Measurements from ENCODE around the gene HYOU1.

HYOU1 gene

GRCh38 chr11:119025978-119026766, 30.8 kb downstream of the HYOU1 start:
- H3K4me3 ChIP-seq, result no peak overlapping the region
- no peak overlapping the region for H3K4me2 ChIP-seq
- H3K9me3 ChIP-seq (replicated peaks in 1 of 11), result no peaks in the 10 kb centered on the region
- peak overlapping the region in 1 of 11 experiments; percentile 50; a peak in 2 of 22 replicates for H3K9ac ChIP-seq
- peaks cover 30 to 66% (median 41%) of the 10 kb centered on the region in 10 experiments for H3K4me1 ChIP-seq
- no peak for TF ChIP-seq Cebpa-rat (IDR thresholded peaks at IDR 0.05)
- H4K20me1 ChIP-seq, result peaks cover 0 to 40% (median 16%) of the 10 kb centered on the region in 11 experiments; a peak in 14 of 22 replicates
- H3K36me3 ChIP-seq, result peaks cover 57 to 79% (median 70%) of the 10 kb centered on the region in 11 experiments
- H3K27ac ChIP-seq, result no peak overlapping the region; a peak in 2 of 22 replicates
- no peaks in the 10 kb centered on the region for H3K27me3 ChIP-seq

- Histone ChIP-seq H3K27ac (no peak overlapping the region; a peak in 1 of 22 replicates), H3K27me3 (no peaks in the 10 kb centered on the region), H3K9me3 (replicated peaks in 1 of 11) (no peaks in the 10 kb centered on the region), H3K4me1 (peaks cover 36 to 72% (median 46%) of the 10 kb centered on the region in 10 experiments), H4K20me1 (peaks cover 3 to 41% (median 20%) of the 10 kb centered on the region in 11 experiments; a peak in 17 of 22 replicates), H3K4me2 (no peak overlapping the region), H3K9ac (peak overlapping the region in 1 of 11 experiments; percentile 31; a peak in 1 of 22 replicates), H3K4me3 (no peak overlapping the region), H3K36me3 (peaks cover 60 to 85% (median 75%) of the 10 kb centered on the region in 11 experiments)
- no peak for TF ChIP-seq Cebpa-rat (IDR thresholded peaks at IDR 0.05)
Measured at GRCh38 chr11:119025541-119025940, 31.5 kb downstream of the HYOU1 start.

- Histone ChIP-seq H3K4me1 (peaks cover 40 to 76% (median 49%) of the 10 kb centered on the region in 10 experiments), H3K4me3 (no peak overlapping the region), H3K9ac (0 out of 22 replicates have a peak overlapping the region, but pooled peaks of 1 of the 11 experiments have one; percentile 31), H3K4me2 (0 out of 22 replicates have a peak overlapping the region, but pooled peaks of 1 of the 11 experiments have one; percentile 24), H4K20me1 (peaks cover 4 to 46% (median 25%) of the 10 kb centered on the region in 11 experiments; a peak in 18 of 22 replicates), H3K27me3 (no peaks in the 10 kb centered on the region), H3K27ac (no peak overlapping the region), H3K36me3 (peaks cover 60 to 90% (median 80%) of the 10 kb centered on the region in 11 experiments), H3K9me3 (replicated peaks in 1 of 11) (no peaks in the 10 kb centered on the region)
- TF ChIP-seq Cebpa-rat (IDR thresholded peaks at IDR 0.05), result no peak
Measured at GRCh38 chr11:119025099-119025473, 31.9 kb downstream of the HYOU1 start.

- Histone ChIP-seq H4K20me1 (peaks cover 4 to 50% (median 30%) of the 10 kb centered on the region in 11 experiments; a peak in 18 of 22 replicates), H3K9ac (peak overlapping the region in 7 of 11 experiments; percentile 1 to 41 (median 23); a peak in 8 of 22 replicates), H3K36me3 (peaks cover 60 to 93% (median 81%) of the 10 kb centered on the region in 11 experiments), H3K4me3 (no peak overlapping the region), H3K27me3 (no peaks in the 10 kb centered on the region), H3K9me3 (replicated peaks in 1 of 11) (no peaks in the 10 kb centered on the region), H3K4me2 (peak overlapping the region in 3 of 11 experiments; percentile 8 to 35 (median 24); a peak in 5 of 22 replicates), H3K4me1 (peaks cover 40 to 76% (median 49%) of the 10 kb centered on the region in 10 experiments), H3K27ac (peak overlapping the region in 2 of 11 experiments; percentile 13 to 23; a peak in 3 of 22 replicates)
- no peak for TF ChIP-seq Cebpa-rat (IDR thresholded peaks at IDR 0.05)
Measured at GRCh38 chr11:119024430-119025098, 32.4 kb downstream of the HYOU1 start.

GRCh38 chr11:119023741-119024140, 33.3 kb downstream of the HYOU1 start:
- Histone ChIP-seq H3K36me3 (peaks cover 60 to 89% (median 81%) of the 10 kb centered on the region in 11 experiments), H3K9me3 (replicated peaks in 1 of 11) (no peaks in the 10 kb centered on the region), H3K9ac (0 out of 22 replicates have a peak overlapping the region, but pooled peaks of 2 of the 11 experiments have one; percentile 6 to 40), H3K4me3 (no peak overlapping the region), H3K27ac (no peak overlapping the region), H3K27me3 (no peaks in the 10 kb centered on the region), H3K4me1 (peaks cover 33 to 68% (median 42%) of the 10 kb centered on the region in 10 experiments), H4K20me1 (peaks cover 4 to 57% (median 32%) of the 10 kb centered on the region in 11 experiments; a peak in 18 of 22 replicates), H3K4me2 (peak overlapping the region in 3 of 11 experiments; percentile 29 to 45 (median 41); a peak in 4 of 22 replicates)
- TF ChIP-seq Cebpa-rat (IDR thresholded peaks at IDR 0.05), result no peak

- peaks cover 55 to 78% (median 75%) of the 10 kb centered on the region in 11 experiments for H3K36me3 ChIP-seq
- H3K4me1 ChIP-seq, result peaks cover 33 to 54% (median 39%) of the 10 kb centered on the region in 10 experiments
- no peak for TF ChIP-seq Cebpa-rat (IDR thresholded peaks at IDR 0.05)
- no peak overlapping the region for H3K4me3 ChIP-seq
- peaks cover 4 to 66% (median 38%) of the 10 kb centered on the region in 11 experiments; a peak in 18 of 22 replicates for H4K20me1 ChIP-seq
- peak overlapping the region in 8 of 11 experiments; percentile 1 to 96 (median 87); a peak in 6 of 22 replicates for H3K4me2 ChIP-seq
- H3K27me3 ChIP-seq, result no peaks in the 10 kb centered on the region
- H3K27ac ChIP-seq, result no peak overlapping the region
- no peaks in the 10 kb centered on the region for H3K9me3 ChIP-seq (replicated peaks in 1 of 11)
- peak overlapping the region in 6 of 11 experiments; percentile 20 to 37 (median 26); a peak in 4 of 22 replicates for H3K9ac ChIP-seq
Measured at GRCh38 chr11:119021631-119022030, 35.4 kb downstream of the HYOU1 start.

- Histone ChIP-seq H3K27me3 (no peaks in the 10 kb centered on the region), H3K9me3 (replicated peaks in 1 of 11) (no peaks in the 10 kb centered on the region), H3K36me3 (peaks cover 55 to 78% (median 76%) of the 10 kb centered on the region in 11 experiments), H4K20me1 (peaks cover 20 to 83% (median 53%) of the 10 kb centered on the region in 11 experiments; a peak in 20 of 22 replicates), H3K4me1 (peaks cover 48 to 68% (median 53%) of the 10 kb centered on the region in 10 experiments), H3K27ac (no peak overlapping the region), H3K9ac (peak overlapping the region; percentile 89 to 99 (median 95); a peak in 21 of 22 replicates), H3K4me3 (peak overlapping the region; percentile 80 to 98 (median 95); a peak in 19 of 20 replicates), H3K4me2 (peak overlapping the region; percentile 66 to 96 (median 87))
- TF ChIP-seq Cebpa-rat (IDR thresholded peaks at IDR 0.05), result no peak
Measured at GRCh38 chr11:119019996-119020395, 37.0 kb downstream of the HYOU1 start.

All from BLaER1 treated with 17β-estradiol and CSF1 and Interleukin-3, amounts not matched to agents 10 nM and 100 nM (cell line).